VCaP (cell line): ENCODE measurements around the gene CCR2.

Experiments used
- H3K27ac ChIP-seq: fragments of 450-650 bp; 2 replicates; pipeline ENCODE4 v1.5.1; 2017
- CTCF ChIP-seq: fragments of 450-650 bp; conservative IDR thresholded peaks from 2 replicates; pipeline ENCODE4 v1.5.1; 2017; ENCODE audit warnings: mild to moderate bottlenecking, moderate library complexity

The CCR2 gene

GRCh38 chr3:46356276-46356675, 2.4 kb downstream of the CCR2 start:
- no peak overlapping the region for H3K27ac ChIP-seq
- TF ChIP-seq CTCF = no peak

DNA sequence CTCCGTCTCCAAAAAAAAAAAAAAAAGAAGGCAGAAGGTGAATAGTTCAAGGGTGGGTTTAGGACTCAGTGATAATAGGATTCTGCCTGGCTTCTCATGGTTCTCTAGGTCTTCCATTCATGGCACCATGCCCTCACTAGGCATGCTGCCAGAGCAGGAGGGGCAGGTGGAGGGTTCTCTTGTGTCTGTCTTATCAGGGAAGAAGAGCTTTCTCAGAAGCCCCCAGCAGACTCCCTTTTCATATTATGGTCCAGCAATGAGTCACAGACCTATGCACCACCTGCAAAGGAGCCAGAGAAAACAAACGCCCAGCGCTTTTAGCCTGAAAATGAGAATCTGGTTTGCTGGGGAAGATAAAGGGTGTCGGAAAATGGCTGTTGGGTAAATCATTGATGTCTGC, 3.0 kb downstream of the CCR2 start:
- no peak for TF ChIP-seq CTCF
- no peak overlapping the region for H3K27ac ChIP-seq

- peak overlapping the region; percentile 49 for H3K27ac ChIP-seq
- TF ChIP-seq CTCF = no peak
Measured at GRCh38 chr3:46358466-46358865, 4.6 kb downstream of the CCR2 start.

DNA sequence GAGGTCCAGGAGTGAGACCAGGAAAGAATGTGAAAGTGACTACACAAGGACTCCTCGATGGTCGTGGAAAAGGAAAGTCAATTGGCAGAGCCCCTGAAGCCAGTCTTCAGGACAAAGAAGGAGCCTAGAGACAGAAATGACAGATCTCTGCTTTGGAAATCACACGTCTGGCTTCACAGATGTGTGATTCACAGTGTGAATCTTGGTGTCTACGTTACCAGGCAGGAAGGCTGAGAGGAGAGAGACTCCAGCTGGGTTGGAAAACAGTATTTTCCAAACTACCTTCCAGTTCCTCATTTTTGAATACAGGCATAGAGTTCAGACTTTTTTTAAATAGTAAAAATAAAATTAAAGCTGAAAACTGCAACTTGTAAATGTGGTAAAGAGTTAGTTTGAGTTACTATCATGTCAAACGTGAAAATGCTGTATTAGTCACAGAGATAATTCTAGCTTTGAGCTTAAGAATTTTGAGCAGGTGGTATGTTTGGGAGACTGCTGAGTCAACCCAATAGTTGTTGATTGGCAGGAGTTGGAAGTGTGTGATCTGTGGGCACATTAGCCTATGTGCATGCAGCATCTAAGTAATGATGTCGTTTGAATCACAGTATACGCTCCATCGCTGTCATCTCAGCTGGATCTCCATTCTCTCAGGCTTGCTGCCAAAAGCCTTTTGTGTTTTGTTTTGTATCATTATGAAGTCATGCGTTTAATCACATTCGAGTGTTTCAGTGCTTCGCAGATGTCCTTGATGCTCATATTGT, 6.0 kb downstream of the CCR2 start:
- no peak for TF ChIP-seq CTCF
- no peak overlapping the region for H3K27ac ChIP-seq

DNA sequence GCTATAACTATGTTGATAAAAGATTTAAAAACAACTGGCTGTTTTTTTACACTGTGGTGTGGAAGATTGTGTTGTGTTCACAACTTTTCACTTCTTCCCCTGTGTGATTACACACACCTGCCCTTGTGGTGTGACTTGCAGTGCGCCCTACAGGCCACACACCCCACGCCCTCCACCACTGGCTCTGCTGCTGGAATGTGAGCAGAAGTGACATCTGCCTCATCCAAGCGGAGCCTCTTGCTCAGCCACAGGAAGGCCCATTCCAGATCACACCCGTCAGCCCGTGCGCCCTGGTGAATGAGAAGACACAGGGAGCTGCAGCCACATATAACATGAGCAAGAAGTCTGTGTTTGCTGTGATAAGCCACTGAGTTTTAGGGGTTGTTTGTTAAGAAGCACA, 7.0 kb downstream of the CCR2 start:
- H3K27ac ChIP-seq = no peak overlapping the region
- no peak for TF ChIP-seq CTCF

GRCh38 chr3:46361408-46362283, 7.7 kb downstream of the CCR2 start:
- H3K27ac ChIP-seq = no peak overlapping the region; the same call in 1 of the 2 replicates
- TF ChIP-seq CTCF = no peak

GRCh38 chr3:46365041-46365440, 11.1 kb downstream of the CCR2 start:
- H3K27ac ChIP-seq = no peak overlapping the region
- TF ChIP-seq CTCF = no peak
